Kidney (tissue), 14 donors: ENCODE results near the gene B4GALT6. TPM values are rescaled to one million over a fixed set of nuclear protein-coding genes. Genes with fewer than 3 reads are reported as not detected.

ENCODE experiments used
- DNase-seq, 5 donors: peaks; one replicate each; pipeline ENCODE4 v3.0.0-alpha.2; 2013 to 2020
- FAIRE-seq: peaks from 2 replicates; lab custom pipeline; 2012; peaks lifted over from hg19 to GRCh38; lab: Jason Lieb, UNC
- H3K27ac ChIP-seq, 2 donors: one replicate each; pipeline ENCODE4 v1.7.0; 2013; ENCODE audit warnings: low read depth in 2 of 2, low read length in 2 of 2, inconsistent platforms in 1 of 2
- H3K27me3 ChIP-seq: one replicate; pipeline ENCODE4 v1.7.1; 2013; ENCODE audit warnings: low read length, inconsistent platforms; ENCODE audit not compliant: control insufficient read depth, insufficient read depth
- H3K36me3 ChIP-seq, 3 donors: one replicate each; pipeline versions ENCODE4 v1.7.0 to v1.7.1; 2013; ENCODE audit warnings: low read length in 3 of 3, control low read depth in 1 of 3, inconsistent platforms in 1 of 3; ENCODE audit not compliant: insufficient read depth in 3 of 3, control insufficient read depth in 2 of 3
- H3K4me1 ChIP-seq, 3 donors: one replicate each; pipeline versions ENCODE4 v1.7.0 to v1.7.1; 2013; ENCODE audit warnings: low read length in 3 of 3, inconsistent platforms in 1 of 3, low read depth in 1 of 3; ENCODE audit not compliant: control insufficient read depth in 2 of 3, insufficient read depth in 2 of 3
- H3K4me3 ChIP-seq, 3 donors: one replicate each; pipeline versions ENCODE4 v1.7.0 to v1.8.1; 2013; ENCODE audit warnings: low read length in 3 of 3, control low read depth in 1 of 3, inconsistent platforms in 1 of 3
- H3K9ac ChIP-seq, 3 donors: one replicate each; pipeline versions ENCODE4 v1.7.0 to v1.7.1; 2013; ENCODE audit warnings: low read length in 3 of 3, control low read depth in 1 of 3, inconsistent platforms in 1 of 3
- H3K9me3 ChIP-seq, 3 donors: one replicate each; pipeline versions ENCODE4 v1.7.0 to v1.7.1; 2013; ENCODE audit warnings: low read length in 3 of 3, control low read depth in 1 of 3, inconsistent platforms in 1 of 3; ENCODE audit not compliant: control insufficient read depth in 2 of 3, insufficient read depth in 1 of 3
- intact Hi-C: fragments of 100-400 bp; cut with DNase I; formaldehyde crosslinking; loops from one replicate; pipeline ENCODE4 v1.11.1; 2022
- polyA plus RNA-seq: library from polyadenylated mRNA; stranded (reverse); fragments of 350-450 nt; fragmentation: Illumina TruSeq; extraction: RNeasy Lipid Tissue Mini Kit (QIAGEN cat#74804); gene quantifications from one replicate; pipeline ENCODE4 v1.2.3, GENCODE V29; 2014; ENCODE audit warnings: low read depth, low replicate concordance; ENCODE audit not compliant: insufficient read depth
- total RNA-seq: library from RNA; stranded (reverse); fragmentation: NEBNext Ultra II Directional; extraction: Animal tissue kit (Norgen Biotek cat#: 25700); gene quantifications from one replicate; pipeline ENCODE4 v1.2.1, GENCODE V29; 2021
- TF ChIP-seq, protein P1 (sequence below): IDR thresholded peaks from 3 replicates; pipeline ENCODE4 v1.5.1; 2012; ENCODE audit warnings: mild to moderate bottlenecking, moderate library complexity, borderline replicate concordance; ENCODE audit not compliant: insufficient read depth; ENCODE audit errors: extremely low read depth
- donor health status: control.
- donor health status: control.
- donor health status: control.
- donor health status: control.
- donor health status: control.
- donor health status: DM: yes; HTN: yes; CAD: no.
- donor health status: Normal renal cell carcinoma (clear cell type).

The B4GALT6 gene
- total and polyA plus RNA-seq, 2 donors from 2014 or later = 2.1 to 4.2 TPM

DNA sequence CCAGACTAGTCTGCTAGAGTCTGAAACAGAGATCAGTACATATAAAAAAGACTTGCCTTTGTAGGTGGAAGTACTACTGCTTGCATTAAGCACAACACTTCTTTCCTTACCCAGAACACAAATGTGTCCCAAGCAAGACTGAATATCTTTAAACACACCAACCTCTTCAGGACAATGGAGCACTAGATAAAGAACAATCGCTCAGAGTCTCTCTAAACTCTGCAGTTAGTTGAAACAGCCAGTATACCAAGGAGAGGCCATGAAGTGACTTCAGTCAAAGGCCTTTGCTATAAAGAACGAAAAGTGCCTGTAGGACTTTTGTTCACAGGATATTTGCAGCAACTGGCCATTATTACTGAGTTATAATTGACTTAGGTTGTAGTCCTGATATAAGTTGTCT lies 9.9 kb upstream of the B4GALT6 start:
- TF ChIP-seq, protein P1, sequence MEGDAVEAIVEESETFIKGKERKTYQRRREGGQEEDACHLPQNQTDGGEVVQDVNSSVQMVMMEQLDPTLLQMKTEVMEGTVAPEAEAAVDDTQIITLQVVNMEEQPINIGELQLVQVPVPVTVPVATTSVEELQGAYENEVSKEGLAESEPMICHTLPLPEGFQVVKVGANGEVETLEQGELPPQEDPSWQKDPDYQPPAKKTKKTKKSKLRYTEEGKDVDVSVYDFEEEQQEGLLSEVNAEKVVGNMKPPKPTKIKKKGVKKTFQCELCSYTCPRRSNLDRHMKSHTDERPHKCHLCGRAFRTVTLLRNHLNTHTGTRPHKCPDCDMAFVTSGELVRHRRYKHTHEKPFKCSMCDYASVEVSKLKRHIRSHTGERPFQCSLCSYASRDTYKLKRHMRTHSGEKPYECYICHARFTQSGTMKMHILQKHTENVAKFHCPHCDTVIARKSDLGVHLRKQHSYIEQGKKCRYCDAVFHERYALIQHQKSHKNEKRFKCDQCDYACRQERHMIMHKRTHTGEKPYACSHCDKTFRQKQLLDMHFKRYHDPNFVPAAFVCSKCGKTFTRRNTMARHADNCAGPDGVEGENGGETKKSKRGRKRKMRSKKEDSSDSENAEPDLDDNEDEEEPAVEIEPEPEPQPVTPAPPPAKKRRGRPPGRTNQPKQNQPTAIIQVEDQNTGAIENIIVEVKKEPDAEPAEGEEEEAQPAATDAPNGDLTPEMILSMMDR = no peak
- Histone ChIP-seq H3K4me3 (no peak overlapping the region), H3K9ac (no peak overlapping the region), H3K9me3 (peaks cover 0 to 2% (median 0%) of the 10 kb centered on the region in 3 donors), H3K27ac (no peak overlapping the region), H3K4me1 (no peaks in the 10 kb centered on the region), H3K27me3 (no peaks in the 10 kb centered on the region), H3K36me3 (no peaks in the 10 kb centered on the region)
- no peak for FAIRE-seq
- DNase-seq = no peak
- intact Hi-C loops = no loop called here

DNA sequence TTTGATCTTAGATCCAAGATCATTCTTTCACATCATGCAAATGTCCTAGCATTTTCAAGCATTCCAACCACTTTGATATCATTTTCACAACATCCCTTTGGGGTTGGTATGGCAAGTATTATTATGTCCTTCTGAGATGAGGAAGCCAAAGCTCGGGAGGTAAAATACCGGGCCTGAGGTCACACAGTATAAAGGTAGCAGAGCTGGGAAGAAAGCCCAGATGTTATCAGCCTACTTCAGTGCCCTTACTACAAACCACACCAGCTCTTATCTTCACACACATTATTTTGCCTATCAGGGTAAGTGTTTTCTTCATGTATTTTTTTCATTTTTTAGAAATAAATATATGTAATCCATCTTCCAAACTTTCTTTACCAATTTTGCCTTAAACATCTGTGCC lies 4.2 kb upstream of the B4GALT6 start:
- Histone ChIP-seq H3K9ac (no peak overlapping the region), H3K27ac (no peak overlapping the region), H3K9me3 (no peaks in the 10 kb centered on the region), H3K4me1 (peaks cover 0 to 3% (median 0%) of the 10 kb centered on the region in 3 donors), H3K27me3 (no peaks in the 10 kb centered on the region), H3K36me3 (no peaks in the 10 kb centered on the region), H3K4me3 (no peak overlapping the region)
- intact Hi-C loops = no loop called here
- FAIRE-seq (no peak), DNase-seq (no peak)
- TF ChIP-seq, protein P1 = no peak

GRCh38 chr18:31686986-31687928 lies 2.9 kb upstream of the B4GALT6 start:
- H3K27me3 ChIP-seq = no peaks in the 10 kb centered on the region
- TF ChIP-seq, protein P1 = no peak
- intact Hi-C loops = no loop called here
- H3K4me1 ChIP-seq = peaks cover 0 to 3% (median 0%) of the 10 kb centered on the region in 3 donors
- no peak overlapping the region for H3K9ac ChIP-seq
- no peaks in the 10 kb centered on the region for H3K36me3 ChIP-seq
- DNase-seq (no peak), FAIRE-seq (no peak)
- no peaks in the 10 kb centered on the region for H3K9me3 ChIP-seq
- no peak overlapping the region for H3K27ac ChIP-seq
- no peak overlapping the region for H3K4me3 ChIP-seq
